OCI-LY7 (cell line): Measurements from ENCODE around the gene COBLL1.

Source experiments
- EZH2phosphoT487 ChIP-seq: fragments of 200-600 bp; sonication (generic); IDR thresholded peaks from 2 replicates; pipeline ENCODE4 v1.6.1; 2018; ENCODE audit warnings: low read depth, borderline replicate concordance, mild to moderate bottlenecking, mixed run types, antibody characterized with exemption, low read length, moderate library complexity, mixed read lengths
- TF ChIP-seq, protein P1 (sequence below): fragments of 200-600 bp; sonication (generic); conservative IDR thresholded peaks from 2 replicates; pipeline ENCODE4 v1.5.1; 2014; ENCODE audit warnings: mild to moderate bottlenecking, antibody characterized with exemption, low read length, moderate library complexity, mixed read lengths

DNA sequence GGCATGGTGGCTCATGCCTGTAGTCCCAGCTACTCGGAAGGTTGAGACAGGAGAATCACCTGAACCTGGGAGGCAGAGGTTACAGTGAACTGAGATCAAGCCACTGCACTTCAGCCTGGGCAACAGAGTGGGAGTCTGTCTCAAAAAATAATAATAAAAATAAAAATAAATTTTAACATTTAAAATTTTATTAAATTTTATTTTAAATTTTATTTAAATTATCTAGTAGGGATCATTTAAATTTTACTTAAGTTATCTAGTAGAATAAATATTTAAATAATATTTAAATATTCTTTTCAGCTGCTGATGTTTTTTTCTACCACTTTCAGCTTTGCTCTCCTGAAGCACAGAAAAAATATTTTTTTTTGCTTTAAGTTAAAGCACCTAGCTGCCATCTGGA lies 10.4 kb downstream of the COBLL1 start:
- TF ChIP-seq, protein P1, sequence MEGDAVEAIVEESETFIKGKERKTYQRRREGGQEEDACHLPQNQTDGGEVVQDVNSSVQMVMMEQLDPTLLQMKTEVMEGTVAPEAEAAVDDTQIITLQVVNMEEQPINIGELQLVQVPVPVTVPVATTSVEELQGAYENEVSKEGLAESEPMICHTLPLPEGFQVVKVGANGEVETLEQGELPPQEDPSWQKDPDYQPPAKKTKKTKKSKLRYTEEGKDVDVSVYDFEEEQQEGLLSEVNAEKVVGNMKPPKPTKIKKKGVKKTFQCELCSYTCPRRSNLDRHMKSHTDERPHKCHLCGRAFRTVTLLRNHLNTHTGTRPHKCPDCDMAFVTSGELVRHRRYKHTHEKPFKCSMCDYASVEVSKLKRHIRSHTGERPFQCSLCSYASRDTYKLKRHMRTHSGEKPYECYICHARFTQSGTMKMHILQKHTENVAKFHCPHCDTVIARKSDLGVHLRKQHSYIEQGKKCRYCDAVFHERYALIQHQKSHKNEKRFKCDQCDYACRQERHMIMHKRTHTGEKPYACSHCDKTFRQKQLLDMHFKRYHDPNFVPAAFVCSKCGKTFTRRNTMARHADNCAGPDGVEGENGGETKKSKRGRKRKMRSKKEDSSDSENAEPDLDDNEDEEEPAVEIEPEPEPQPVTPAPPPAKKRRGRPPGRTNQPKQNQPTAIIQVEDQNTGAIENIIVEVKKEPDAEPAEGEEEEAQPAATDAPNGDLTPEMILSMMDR = no peak
- TF ChIP-seq EZH2phosphoT487 = no peak
